DMS79 treated with DMSO at 0.1 percent for 48 hours (cell line): Measurements from ENCODE around the gene SAP30L.

Experiments
- DNase-seq: peaks from one replicate; lab custom pipeline; 2025; lab: John Stamatoyannopoulos, UW

Gene SAP30L

GRCh38 chr5:154509784-154510555 is 64.2 kb downstream of the SAP30L start:
- no peak for DNase-seq
